ENCODE measurements around the gene CDK5RAP2.

Gene CDK5RAP2

GRCh38 chr9:120396931-120397330 is 183.0 kb downstream of the CDK5RAP2 start:
- no peak for DNase-seq (ENCODE audit: low spot score)

- DNase-seq (ENCODE audit: low spot score), result no peak
Observed at GRCh38 chr9:120396418-120396817, 183.5 kb downstream of the CDK5RAP2 start.

- no peak for DNase-seq (ENCODE audit: low spot score)
Observed at GRCh38 chr9:120395376-120395775, 184.6 kb downstream of the CDK5RAP2 start.

- peak; percentile 88 for DNase-seq (ENCODE audit: low spot score)
Observed at GRCh38 chr9:120394058-120394669, 185.8 kb downstream of the CDK5RAP2 start.

GRCh38 chr9:120393386-120394057 is 186.4 kb downstream of the CDK5RAP2 start:
- DNase-seq (ENCODE audit: low spot score), result peak; percentile 47

GRCh38 chr9:120392711-120393110 is 187.3 kb downstream of the CDK5RAP2 start:
- DNase-seq (ENCODE audit: low spot score), result no peak

GRCh38 chr9:120392245-120392644 is 187.7 kb downstream of the CDK5RAP2 start:
- no peak for DNase-seq (ENCODE audit: low spot score)

GRCh38 chr9:120391691-120392090 is 188.3 kb downstream of the CDK5RAP2 start:
- no peak for DNase-seq (ENCODE audit: low spot score)

GRCh38 chr9:120390637-120391190 is 189.3 kb downstream of the CDK5RAP2 start:
- no peak for DNase-seq (ENCODE audit: low spot score)

GRCh38 chr9:120389867-120390266 is 190.1 kb downstream of the CDK5RAP2 start:
- DNase-seq (ENCODE audit: low spot score), result no peak

- no peak for DNase-seq (ENCODE audit: low spot score)
Observed at GRCh38 chr9:120389300-120389699, 190.7 kb downstream of the CDK5RAP2 start.

GRCh38 chr9:120388003-120388855 is 191.7 kb downstream of the CDK5RAP2 start:
- no peak for DNase-seq (ENCODE audit: low spot score)

GRCh38 chr9:120387257-120388002 is 192.5 kb downstream of the CDK5RAP2 start:
- DNase-seq (ENCODE audit: low spot score), result no peak

GRCh38 chr9:120386390-120387131 is 193.4 kb downstream of the CDK5RAP2 start:
- DNase-seq (ENCODE audit: low spot score), result no peak

- no peak for DNase-seq (ENCODE audit: low spot score)
Observed at GRCh38 chr9:120385606-120386389, 194.2 kb downstream of the CDK5RAP2 start.

GRCh38 chr9:120384925-120385272 is 195.1 kb downstream of the CDK5RAP2 start:
- no peak for DNase-seq (ENCODE audit: low spot score)

GRCh38 chr9:120383999-120384924 is 195.7 kb downstream of the CDK5RAP2 start:
- DNase-seq (ENCODE audit: low spot score), result peak; percentile 80

- DNase-seq (ENCODE audit: low spot score), result no peak
Observed at GRCh38 chr9:120383611-120383998, 196.4 kb downstream of the CDK5RAP2 start.

GRCh38 chr9:120382453-120382852 is 197.5 kb downstream of the CDK5RAP2 start:
- no peak for DNase-seq (ENCODE audit: low spot score)
